Nephron (organoid): ENCODE results near the gene APEX2.
"Not testable (repeated sequence)": the region's sequence is repeated elsewhere in the genome, so short reads cannot be mapped to it uniquely, and the experiment has no call there.

Experiments used
- H3K27ac Mint-ChIP-seq, 3 experiments: 2 replicates each; pipeline ENCODE4 v1.8.0; 2020; ENCODE audit warnings: mixed read lengths in 3 of 3, mild to moderate bottlenecking in 2 of 3, moderate library complexity in 1 of 3
- H3K27me3 Mint-ChIP-seq: 2 replicates; pipeline ENCODE4 v1.8.0; 2021; ENCODE audit warnings: low read depth, mild to moderate bottlenecking, moderate library complexity, mixed read lengths
- H3K36me3 Mint-ChIP-seq: 2 replicates; pipeline ENCODE4 v1.8.0; 2020; ENCODE audit warnings: low read depth, mixed read lengths
- H3K4me1 Mint-ChIP-seq: 2 replicates; pipeline ENCODE4 v1.8.0; 2020; ENCODE audit warnings: mixed read lengths
- H3K4me3 Mint-ChIP-seq, 3 experiments: 2 replicates each; pipeline ENCODE4 v1.8.0; 2020; ENCODE audit warnings: mild to moderate bottlenecking in 3 of 3, mixed read lengths in 3 of 3, moderate library complexity in 2 of 3
- H3K9me3 Mint-ChIP-seq: 2 replicates; pipeline ENCODE4 v1.8.0; 2020; ENCODE audit warnings: mixed read lengths
- TF ChIP-seq, protein P1 (sequence below), 3 experiments: fragments of 200-600 bp; sonication (generic); IDR thresholded peaks; one replicate each; pipeline ENCODE4 v1.5.0; 2021; ENCODE audit warnings: antibody characterized with exemption in 3 of 3; ENCODE audit not compliant: unreplicated experiment in 3 of 3

APEX2 gene

GRCh38 chrX:54978448-54978847 is 21.7 kb upstream of the APEX2 start:
- no peak overlapping the region for H3K4me3 Mint-ChIP-seq
- H3K27ac Mint-ChIP-seq, result no peak overlapping the region
- H3K4me1 Mint-ChIP-seq, result no peaks in the 10 kb centered on the region
- H3K27me3 Mint-ChIP-seq, result no peaks in the 10 kb centered on the region
- no peaks in the 10 kb centered on the region for H3K36me3 Mint-ChIP-seq
- TF ChIP-seq, protein P1, sequence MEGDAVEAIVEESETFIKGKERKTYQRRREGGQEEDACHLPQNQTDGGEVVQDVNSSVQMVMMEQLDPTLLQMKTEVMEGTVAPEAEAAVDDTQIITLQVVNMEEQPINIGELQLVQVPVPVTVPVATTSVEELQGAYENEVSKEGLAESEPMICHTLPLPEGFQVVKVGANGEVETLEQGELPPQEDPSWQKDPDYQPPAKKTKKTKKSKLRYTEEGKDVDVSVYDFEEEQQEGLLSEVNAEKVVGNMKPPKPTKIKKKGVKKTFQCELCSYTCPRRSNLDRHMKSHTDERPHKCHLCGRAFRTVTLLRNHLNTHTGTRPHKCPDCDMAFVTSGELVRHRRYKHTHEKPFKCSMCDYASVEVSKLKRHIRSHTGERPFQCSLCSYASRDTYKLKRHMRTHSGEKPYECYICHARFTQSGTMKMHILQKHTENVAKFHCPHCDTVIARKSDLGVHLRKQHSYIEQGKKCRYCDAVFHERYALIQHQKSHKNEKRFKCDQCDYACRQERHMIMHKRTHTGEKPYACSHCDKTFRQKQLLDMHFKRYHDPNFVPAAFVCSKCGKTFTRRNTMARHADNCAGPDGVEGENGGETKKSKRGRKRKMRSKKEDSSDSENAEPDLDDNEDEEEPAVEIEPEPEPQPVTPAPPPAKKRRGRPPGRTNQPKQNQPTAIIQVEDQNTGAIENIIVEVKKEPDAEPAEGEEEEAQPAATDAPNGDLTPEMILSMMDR (IDR thresholded peaks at IDR 0.05; ENCODE audit: unreplicated experiment in 3 of 3), result no peak
- peaks cover 19% of the 10 kb centered on the region for H3K9me3 Mint-ChIP-seq

- Mint-ChIP-seq H3K9me3 (peaks cover 16% of the 10 kb centered on the region), H3K27ac (no peak overlapping the region), H3K27me3 (no peaks in the 10 kb centered on the region), H3K36me3 (no peaks in the 10 kb centered on the region), H3K4me3 (no peak overlapping the region), H3K4me1 (no peaks in the 10 kb centered on the region)
- TF ChIP-seq, protein P1 (IDR thresholded peaks at IDR 0.05; ENCODE audit: unreplicated experiment in 3 of 3), result no peak
Observed at GRCh38 chrX:54979432-54979831, 20.7 kb upstream of the APEX2 start.

GRCh38 chrX:54980334-54980733 is 19.8 kb upstream of the APEX2 start:
- Mint-ChIP-seq H3K36me3 (no peaks in the 10 kb centered on the region), H3K4me1 (no peaks in the 10 kb centered on the region), H3K4me3 (no peak overlapping the region), H3K9me3 (peaks cover 12% of the 10 kb centered on the region), H3K27me3 (no peaks in the 10 kb centered on the region), H3K27ac (no peak overlapping the region)
- TF ChIP-seq, protein P1 (IDR thresholded peaks at IDR 0.05; ENCODE audit: unreplicated experiment in 3 of 3), result no peak

- H3K9me3 Mint-ChIP-seq, result peaks cover 13% of the 10 kb centered on the region
- not testable (repeated sequence) for H3K27me3 Mint-ChIP-seq, H3K36me3 Mint-ChIP-seq, H3K27ac Mint-ChIP-seq, H3K4me3 Mint-ChIP-seq, H3K4me1 Mint-ChIP-seq
Observed at GRCh38 chrX:54983306-54983705, 16.9 kb upstream of the APEX2 start.

DNA sequence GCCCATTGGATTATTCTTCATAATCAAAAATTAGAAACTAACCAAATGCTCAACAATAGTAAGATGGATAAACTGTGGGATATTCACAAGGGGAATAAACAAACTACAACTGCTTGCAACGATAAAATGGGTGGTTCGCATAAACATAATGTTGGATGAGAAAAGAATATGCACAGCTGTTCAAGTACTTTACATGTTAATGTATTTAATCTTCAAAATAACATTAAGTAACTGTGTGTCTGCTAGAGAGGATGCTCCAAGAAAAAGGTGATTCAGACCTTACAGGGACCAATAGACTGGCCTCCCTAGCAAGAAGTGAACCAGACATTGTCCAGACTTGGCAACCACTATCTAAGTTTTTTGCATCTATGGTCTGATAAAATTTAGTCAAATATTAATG is 8.5 kb upstream of the APEX2 start:
- H3K27me3 Mint-ChIP-seq, result peaks cover 4% of the 10 kb centered on the region
- H3K36me3 Mint-ChIP-seq, result no peaks in the 10 kb centered on the region
- TF ChIP-seq, protein P1 (IDR thresholded peaks at IDR 0.05; ENCODE audit: unreplicated experiment in 3 of 3), result no peak
- no peak overlapping the region for H3K27ac Mint-ChIP-seq
- peaks cover 15% of the 10 kb centered on the region for H3K4me1 Mint-ChIP-seq
- H3K9me3 Mint-ChIP-seq, result peaks cover 6% of the 10 kb centered on the region
- no peak overlapping the region for H3K4me3 Mint-ChIP-seq

DNA sequence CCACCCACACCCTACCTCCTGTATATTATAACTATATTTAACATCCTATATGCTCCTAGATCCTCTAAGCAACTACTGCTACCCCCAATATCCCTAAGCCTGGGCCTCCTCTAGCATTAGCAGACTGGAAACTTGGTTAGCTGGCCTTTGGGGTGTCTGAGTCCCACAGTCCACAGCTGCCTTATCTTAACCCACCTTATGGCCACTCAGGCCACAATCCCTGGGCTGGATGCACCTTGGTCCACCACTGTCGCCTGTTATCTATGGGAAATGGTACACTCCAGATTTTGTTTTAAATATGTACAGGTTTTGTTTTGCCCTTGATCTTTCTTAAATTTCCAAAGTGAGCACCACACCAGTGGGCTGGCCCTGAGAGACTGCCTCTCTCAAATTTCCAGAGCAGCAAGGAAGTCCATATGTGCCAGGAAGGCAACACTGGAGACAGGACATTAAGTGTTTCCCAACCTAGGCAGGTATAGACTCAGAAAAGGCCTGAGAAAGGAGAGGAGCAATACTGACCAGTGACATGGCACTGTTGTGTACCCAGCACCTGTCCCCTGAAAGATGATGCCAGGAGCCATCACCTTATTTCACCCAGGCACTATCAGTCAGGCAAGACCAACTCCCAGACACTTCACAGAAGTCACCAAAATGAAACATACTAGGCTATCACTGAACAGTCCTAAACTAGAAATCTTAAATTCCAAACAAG is 7.1 kb upstream of the APEX2 start:
- peaks cover 2% of the 10 kb centered on the region for H3K9me3 Mint-ChIP-seq
- TF ChIP-seq, protein P1 (IDR thresholded peaks at IDR 0.05; ENCODE audit: unreplicated experiment in 3 of 3), result no peak
- peaks cover 4% of the 10 kb centered on the region for H3K27me3 Mint-ChIP-seq
- H3K4me3 Mint-ChIP-seq, result no peak overlapping the region
- H3K4me1 Mint-ChIP-seq, result peaks cover 15% of the 10 kb centered on the region
- no peaks in the 10 kb centered on the region for H3K36me3 Mint-ChIP-seq
- no peak overlapping the region for H3K27ac Mint-ChIP-seq
